ENCODE results near the gene SLC43A3.

Gene SLC43A3

GRCh38 chr11:57436031-57436430, 9.1 kb upstream of the SLC43A3 start:
- Histone ChIP-seq H3K27ac (no peak overlapping the region), H3K9me3 (ENCODE audit: severe bottlenecking) (no peaks in the 10 kb centered on the region), H3K4me3 (ENCODE audit: low read depth, low read length) (no peak overlapping the region), H3K27me3 (ENCODE audit: insufficient read depth, low read depth, severe bottlenecking) (no peaks in the 10 kb centered on the region), H3K36me3 (no peaks in the 10 kb centered on the region)
- no peak for DNase-seq
- TF ChIP-seq CTCF (IDR thresholded peaks at IDR 0.05; ENCODE audit: low read depth, low read length), result no peak

DNA sequence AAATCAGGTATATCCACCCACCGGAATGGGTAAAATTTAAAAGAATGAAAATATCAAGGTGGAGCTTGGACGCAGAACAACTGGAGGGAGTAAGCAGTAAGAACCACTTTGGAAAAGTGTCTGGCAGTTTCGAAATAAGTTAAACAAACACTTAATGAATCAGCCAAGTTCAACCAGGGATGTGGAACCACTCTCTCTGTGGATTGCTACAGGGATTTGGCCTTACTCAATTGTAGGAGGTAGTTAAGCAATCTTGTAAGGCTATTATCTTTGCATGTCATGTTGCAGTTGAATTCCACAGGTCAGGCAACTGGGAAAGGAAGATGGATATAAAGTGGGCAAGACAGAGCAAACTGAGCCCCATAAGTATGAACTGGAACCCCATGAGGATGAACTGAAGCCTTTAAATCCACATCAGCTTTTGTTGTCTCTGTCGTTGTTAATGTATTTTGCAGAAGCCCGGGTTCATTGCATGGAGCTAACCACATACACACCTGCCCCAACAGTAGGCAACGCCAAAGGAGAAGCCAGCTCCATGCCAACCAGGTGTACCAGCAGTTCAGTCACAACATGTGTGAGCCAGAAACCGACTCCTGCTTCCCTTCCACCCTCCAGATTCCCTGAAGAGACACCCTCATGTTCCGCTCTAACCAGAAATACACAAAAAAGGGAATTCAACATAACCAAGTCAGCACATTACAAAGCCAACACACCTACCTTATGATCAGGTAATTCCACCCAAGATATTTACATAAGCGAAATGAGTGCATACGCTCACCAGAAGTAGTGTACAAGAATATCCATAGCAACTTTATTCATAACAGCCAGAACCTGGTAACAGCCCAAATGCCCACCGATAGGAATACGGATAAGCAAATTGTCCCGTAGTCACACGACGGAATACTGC, 8.0 kb upstream of the SLC43A3 start:
- no peak for DNase-seq
- Histone ChIP-seq H3K27ac (peak overlapping the region; percentile 62), H3K4me3 (ENCODE audit: low read depth, low read length) (no peak overlapping the region)

DNA sequence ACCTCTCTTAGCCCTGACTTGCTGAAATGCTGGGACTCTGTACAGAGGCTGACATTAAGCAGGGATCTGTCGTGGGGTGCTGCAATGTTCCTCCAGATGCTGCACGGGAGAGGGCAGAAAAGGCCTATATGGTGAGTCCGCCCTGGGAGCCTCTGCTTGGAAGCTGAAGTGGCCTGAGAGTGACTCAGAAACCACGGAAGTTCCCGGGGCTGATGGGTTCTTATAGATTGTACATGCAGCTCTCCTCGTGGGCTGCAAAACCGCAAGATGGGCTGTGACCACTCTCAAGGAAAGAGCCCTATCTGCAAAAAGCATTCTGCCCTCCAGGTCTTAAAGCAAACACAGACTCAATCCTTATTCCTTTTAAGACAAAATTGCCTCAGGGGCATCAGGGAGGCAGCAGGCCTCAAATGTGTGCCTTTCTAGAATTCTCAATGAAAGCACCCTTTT, 5.8 kb upstream of the SLC43A3 start:
- DNase-seq, result no peak
- no peaks in the 10 kb centered on the region for H3K9me3 ChIP-seq (ENCODE audit: severe bottlenecking)

More for the DNA sequence above, 8.0 kb upstream of the SLC43A3 start:
- TF ChIP-seq CTCF (IDR thresholded peaks at IDR 0.05; ENCODE audit: low read depth, low read length), result no peak
- no peaks in the 10 kb centered on the region for H3K27me3 ChIP-seq (ENCODE audit: insufficient read depth, low read depth, severe bottlenecking)
- no peaks in the 10 kb centered on the region for H3K9me3 ChIP-seq (ENCODE audit: severe bottlenecking)
- no peaks in the 10 kb centered on the region for H3K36me3 ChIP-seq

DNA sequence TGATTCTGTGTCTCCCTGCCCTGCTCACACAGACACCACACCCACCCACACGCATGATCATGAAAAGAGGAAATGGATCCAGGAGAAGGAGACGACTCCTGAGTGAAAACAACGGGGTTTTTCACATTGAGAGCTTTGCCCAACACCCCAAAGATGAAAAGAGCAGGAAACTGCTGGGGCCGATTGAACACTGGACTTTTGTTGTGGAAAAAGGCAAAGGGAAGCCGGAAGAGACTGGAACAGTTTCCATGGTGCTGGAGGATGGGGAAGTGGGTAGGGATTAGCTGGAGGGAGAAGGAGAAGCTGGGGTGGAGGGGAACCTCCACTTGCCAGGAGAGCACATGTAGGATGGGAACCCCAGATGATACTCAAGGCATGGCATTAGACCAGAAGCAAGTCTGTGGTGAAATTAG, 5.2 kb upstream of the SLC43A3 start:
- TF ChIP-seq CTCF (IDR thresholded peaks at IDR 0.05; ENCODE audit: low read depth, low read length), result no peak
- no peaks in the 10 kb centered on the region for H3K36me3 ChIP-seq

More for the DNA sequence above, 5.8 kb upstream of the SLC43A3 start:
- Histone ChIP-seq H3K27me3 (ENCODE audit: insufficient read depth, low read depth, severe bottlenecking) (no peaks in the 10 kb centered on the region), H3K4me3 (ENCODE audit: low read depth, low read length) (no peak overlapping the region), H3K36me3 (no peaks in the 10 kb centered on the region), H3K27ac (no peak overlapping the region)
- no peak for TF ChIP-seq CTCF (IDR thresholded peaks at IDR 0.05; ENCODE audit: low read depth, low read length)

DNA sequence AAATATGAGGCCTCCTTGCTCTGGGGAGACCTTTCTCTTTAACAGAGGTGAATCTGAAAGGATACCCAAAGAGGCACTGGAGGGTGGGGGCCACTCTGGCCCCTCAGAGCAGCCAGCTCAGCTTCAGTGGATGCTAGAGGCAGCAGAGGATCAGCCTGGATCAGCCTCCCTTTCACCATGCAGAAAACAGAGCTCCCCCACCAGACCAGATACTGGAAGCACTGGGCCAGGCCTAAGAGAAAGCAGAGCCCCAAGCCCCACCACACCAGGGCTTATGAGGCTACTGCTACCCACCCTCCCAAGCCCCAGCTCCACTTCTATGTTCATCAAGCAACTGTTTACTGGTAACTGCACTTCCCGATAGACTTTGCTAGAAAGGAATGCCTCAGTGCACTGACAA, 4.0 kb upstream of the SLC43A3 start:
- Histone ChIP-seq H3K27me3 (ENCODE audit: insufficient read depth, low read depth, severe bottlenecking) (peaks cover 3% of the 10 kb centered on the region), H3K9me3 (ENCODE audit: severe bottlenecking) (no peaks in the 10 kb centered on the region), H3K27ac (no peak overlapping the region), H3K4me3 (ENCODE audit: low read depth, low read length) (no peak overlapping the region), H3K36me3 (no peaks in the 10 kb centered on the region)
- peak; percentile 33; the same call in 1 of the 2 replicates for TF ChIP-seq CTCF (IDR thresholded peaks at IDR 0.05; ENCODE audit: low read depth, low read length)
- DNase-seq, result peak; percentile 28

More for the DNA sequence above, 5.2 kb upstream of the SLC43A3 start:
- Histone ChIP-seq H3K4me3 (ENCODE audit: low read depth, low read length) (no peak overlapping the region), H3K27me3 (ENCODE audit: insufficient read depth, low read depth, severe bottlenecking) (peaks cover 3% of the 10 kb centered on the region), H3K9me3 (ENCODE audit: severe bottlenecking) (no peaks in the 10 kb centered on the region), H3K27ac (no peak overlapping the region)
- no peak for DNase-seq
